Measurements from ENCODE around the gene COL8A2.

DNA sequence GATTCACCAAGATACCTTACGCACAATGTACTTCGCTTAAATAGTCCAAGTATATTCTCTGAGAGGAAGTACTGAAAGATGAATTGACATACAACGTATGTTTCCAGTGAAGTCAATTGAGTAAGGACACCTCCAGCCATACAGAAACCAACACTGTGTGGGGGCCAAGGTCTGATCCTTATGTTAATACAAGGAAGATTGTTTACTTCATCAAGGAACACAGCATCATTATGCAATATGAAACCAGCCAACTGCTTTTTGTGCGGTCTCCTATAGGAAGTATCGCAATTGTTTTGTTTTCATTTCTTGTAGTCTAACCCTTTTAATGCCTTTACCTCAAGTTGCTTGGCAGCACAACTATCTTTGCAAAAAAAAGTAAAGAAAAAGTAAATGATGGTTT, 69.3 kb downstream of the COL8A2 start:
- no peak for TF ChIP-seq POLR2A (IDR thresholded peaks at IDR 0.05)
- TF ChIP-seq, protein P1, sequence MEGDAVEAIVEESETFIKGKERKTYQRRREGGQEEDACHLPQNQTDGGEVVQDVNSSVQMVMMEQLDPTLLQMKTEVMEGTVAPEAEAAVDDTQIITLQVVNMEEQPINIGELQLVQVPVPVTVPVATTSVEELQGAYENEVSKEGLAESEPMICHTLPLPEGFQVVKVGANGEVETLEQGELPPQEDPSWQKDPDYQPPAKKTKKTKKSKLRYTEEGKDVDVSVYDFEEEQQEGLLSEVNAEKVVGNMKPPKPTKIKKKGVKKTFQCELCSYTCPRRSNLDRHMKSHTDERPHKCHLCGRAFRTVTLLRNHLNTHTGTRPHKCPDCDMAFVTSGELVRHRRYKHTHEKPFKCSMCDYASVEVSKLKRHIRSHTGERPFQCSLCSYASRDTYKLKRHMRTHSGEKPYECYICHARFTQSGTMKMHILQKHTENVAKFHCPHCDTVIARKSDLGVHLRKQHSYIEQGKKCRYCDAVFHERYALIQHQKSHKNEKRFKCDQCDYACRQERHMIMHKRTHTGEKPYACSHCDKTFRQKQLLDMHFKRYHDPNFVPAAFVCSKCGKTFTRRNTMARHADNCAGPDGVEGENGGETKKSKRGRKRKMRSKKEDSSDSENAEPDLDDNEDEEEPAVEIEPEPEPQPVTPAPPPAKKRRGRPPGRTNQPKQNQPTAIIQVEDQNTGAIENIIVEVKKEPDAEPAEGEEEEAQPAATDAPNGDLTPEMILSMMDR (IDR thresholded peaks at IDR 0.05) = no peak

Data from right lobe of liver (tissue), 4 donors.